Adrenal gland (tissue), 12 donors: ENCODE results near the gene PACRG. TPM values are rescaled to one million over a fixed set of nuclear protein-coding genes. Genes with fewer than 3 reads are reported as not detected.

Experiments
- DNase-seq, 7 donors: peaks; one replicate each; pipeline ENCODE4 v3.0.0-alpha.2; 2019 to 2020
- H3K27ac ChIP-seq, 5 donors: fragments of 200-600 bp; sonication (generic) in 4 of 5; 1 replicate in 3 of 5; 2 replicates in 2 of 5; pipeline versions ENCODE4 v1.5.1 to v1.8.0; 2016 to 2020; ENCODE audit warnings: mild to moderate bottlenecking in 1 of 5
- H3K27me3 ChIP-seq: fragments of 200-600 bp; 2 replicates; pipeline ENCODE4 v1.8.0; 2021
- H3K36me3 ChIP-seq, 2 donors: fragments of 200-600 bp; replicated peaks in 1 of 2; 1 replicate in 1 of 2; 2 replicates in 1 of 2; pipeline versions ENCODE4 v1.5.1 to v1.8.0; 2018 to 2022
- H3K4me1 ChIP-seq, 2 donors: fragments of 200-600 bp; replicated peaks in 1 of 2; 1 replicate in 1 of 2; 2 replicates in 1 of 2; pipeline versions ENCODE4 v1.5.1 to v1.8.0; 2018 to 2021
- H3K4me3 ChIP-seq, 4 donors: fragments of 200-600 bp; sonication (generic) in 3 of 4; one replicate each; pipeline ENCODE4 v1.5.1; 2016 to 2018
- H3K9me3 ChIP-seq, 3 donors: fragments of 200-600 bp; sonication (generic) in 1 of 3; replicated peaks in 1 of 3; 1 replicate in 2 of 3; 2 replicates in 1 of 3; pipeline versions ENCODE4 v1.5.1 to v1.8.0; 2016 to 2021
- CTCF ChIP-seq, 6 experiments: fragments of 450-650 bp in 4 of 6; fragments of 200-600 bp in 2 of 6; sonication (generic) in 1 of 6; IDR thresholded peaks; 1 replicate in 5 of 6; 2 replicates in 1 of 6; pipeline versions ENCODE4 v1.5.1 to v1.8.0; 2016 to 2021; ENCODE audit warnings: antibody characterized with exemption in 6 of 6, mild to moderate bottlenecking in 2 of 6, moderate library complexity in 1 of 6
- POLR2A ChIP-seq, 2 donors: fragments of 450-650 bp; IDR thresholded peaks; one replicate each; pipeline ENCODE4 v1.6.1; 2017; ENCODE audit warnings: antibody characterized with exemption in 2 of 2, mild to moderate bottlenecking in 2 of 2, moderate library complexity in 1 of 2
- WGBS, 4 donors: extraction: QIAGEN DNeasy Blood & Tissue Kit in 2 of 4; methylation state at CpG; one replicate each; pipeline versions ENCODE4 v1.1.5 to v1.1.7; 2013 to 2017; 5-methylcytosine and 5-hydroxymethylcytosine counted together
- intact Hi-C, 2 donors: fragments of 100-400 bp; cut with DNase I; formaldehyde crosslinking; loops; one replicate each; pipeline versions ENCODE4 v1.14.1 to v1.15.0; 2022 to 2023
- polyA plus RNA-seq, 3 donors: library from polyadenylated mRNA; stranded (reverse); fragments of 200-250 nt in 2 of 3; fragments of 350-450 nt in 1 of 3; fragmentation: Illumina TruSeq in 1 of 3; extraction: RNeasy Lipid Tissue Mini Kit (QIAGEN cat#74804) in 1 of 3; gene quantifications; one replicate each; pipeline ENCODE4 v1.2.3, GENCODE V29; 2013 to 2014
- total RNA-seq, 9 donors: library from RNA; depleted of rRNA in 4 of 9; stranded (reverse); fragments of >200 nt in 4 of 9; fragments of 120-200 nt in 1 of 9; fragmentation: NEBNext Ultra II Directional in 1 of 9; extraction: Animal tissue kit (Norgen Biotek cat#: 25700) in 1 of 9; gene quantifications; one replicate each; pipeline versions ENCODE4 v1.1.0 to v1.2.4, GENCODE V29; 2013 to 2023
- donor health status: healthy with polysubstance abuse.
- donor health status: Bipolar disorder and iron deficiency.
- donor health status: DM: yes; HTN: yes; CAD: no.
- donor health status: DM: no; HTN: no; CAD: no.
- donor health status: DM: no; HTN: no; CAD: no.
- donor health status: DM: yes; HTN: yes; CAD: no.

The PACRG gene
- total and polyA plus RNA-seq, 12 donors: 0.18 to 6.1 (median 1.4) TPM

- intact Hi-C loops: no loop called here
- WGBS, 4 donors: 64 to 72% (median 68%) methylated on average over 3 of the region's 3 CpGs
- TF ChIP-seq POLR2A (IDR thresholded peaks at IDR 0.05) (no peak), CTCF (IDR thresholded peaks at IDR 0.05) (no peak)
- Histone ChIP-seq H3K27me3 (no peaks in the 10 kb centered on the region), H3K4me3 (no peak overlapping the region), H3K9me3 (no peaks in the 10 kb centered on the region), H3K4me1 (no peaks in the 10 kb centered on the region), H3K27ac (no peak overlapping the region), H3K36me3 (no peaks in the 10 kb centered on the region)
- no peak for DNase-seq
These were observed 23.0 kb downstream of the PACRG start for GRCh38 chr6:162750776-162751175.

- intact Hi-C loops: no loop called here
- TF ChIP-seq CTCF (IDR thresholded peaks at IDR 0.05): no peak
- no peak for TF ChIP-seq POLR2A (IDR thresholded peaks at IDR 0.05)
- Histone ChIP-seq H3K27ac (no peak overlapping the region), H3K27me3 (no peaks in the 10 kb centered on the region), H3K4me3 (no peak overlapping the region), H3K4me1 (no peaks in the 10 kb centered on the region), H3K9me3 (no peaks in the 10 kb centered on the region), H3K36me3 (no peaks in the 10 kb centered on the region)
- no peak for DNase-seq
These were observed 23.6 kb downstream of the PACRG start for GRCh38 chr6:162751211-162751859.

GRCh38 chr6:162753775-162754174 is 26.0 kb downstream of the PACRG start:
- H3K4me1 ChIP-seq: no peaks in the 10 kb centered on the region
- no peaks in the 10 kb centered on the region for H3K27me3 ChIP-seq
- intact Hi-C loops: no loop called here
- no peak overlapping the region for H3K27ac ChIP-seq
- H3K36me3 ChIP-seq: no peaks in the 10 kb centered on the region
- H3K9me3 ChIP-seq: no peaks in the 10 kb centered on the region
- no peak overlapping the region for H3K4me3 ChIP-seq
- TF ChIP-seq POLR2A (IDR thresholded peaks at IDR 0.05) (no peak), CTCF (IDR thresholded peaks at IDR 0.05) (no peak)
- DNase-seq: no peak

- Histone ChIP-seq H3K4me3 (no peak overlapping the region), H3K27me3 (no peaks in the 10 kb centered on the region), H3K36me3 (no peaks in the 10 kb centered on the region), H3K4me1 (no peaks in the 10 kb centered on the region), H3K27ac (no peak overlapping the region), H3K9me3 (no peaks in the 10 kb centered on the region)
- intact Hi-C loops: no loop called here
- TF ChIP-seq POLR2A (IDR thresholded peaks at IDR 0.05): no peak
- no peak for TF ChIP-seq CTCF (IDR thresholded peaks at IDR 0.05)
- no peak for DNase-seq
These were observed 42.4 kb downstream of the PACRG start for GRCh38 chr6:162770136-162770535.
